ENCODE results near the gene CLINT1.

Gene CLINT1

GRCh38 chr5:157758706-157759105, 100.2 kb downstream of the CLINT1 start:
- DNase-seq (ENCODE audit: low read depth, low spot score): no peak

GRCh38 chr5:157756122-157756521, 102.8 kb downstream of the CLINT1 start:
- no peak for DNase-seq (ENCODE audit: low read depth, low spot score)

GRCh38 chr5:157750320-157750719, 108.6 kb downstream of the CLINT1 start:
- DNase-seq (ENCODE audit: low read depth, low spot score): no peak

- DNase-seq (ENCODE audit: low read depth, low spot score): no peak
Observed at GRCh38 chr5:157749462-157749799, 109.5 kb downstream of the CLINT1 start.

GRCh38 chr5:157748760-157749461, 110.0 kb downstream of the CLINT1 start:
- peak; percentile 60 for DNase-seq (ENCODE audit: low read depth, low spot score)

- DNase-seq (ENCODE audit: low read depth, low spot score): no peak
Observed at GRCh38 chr5:157747766-157748700, 110.9 kb downstream of the CLINT1 start.

- DNase-seq (ENCODE audit: low read depth, low spot score): no peak
Observed at GRCh38 chr5:157747173-157747740, 111.7 kb downstream of the CLINT1 start.

- no peak for DNase-seq (ENCODE audit: low read depth, low spot score)
Observed at GRCh38 chr5:157745041-157745456, 113.9 kb downstream of the CLINT1 start.

GRCh38 chr5:157744051-157745011, 114.6 kb downstream of the CLINT1 start:
- peak; percentile 41 for DNase-seq (ENCODE audit: low read depth, low spot score)

GRCh38 chr5:157743163-157744050, 115.5 kb downstream of the CLINT1 start, which contains the start of gene LSM11:
LSM11 (plus strand) TSS chr5:157743712; CDS start chr5:157743751, 39 bp downstream.
- peak; percentile 96 for DNase-seq (ENCODE audit: low read depth, low spot score)

- DNase-seq (ENCODE audit: low read depth, low spot score): no peak
Observed at GRCh38 chr5:157741131-157741530, 117.8 kb downstream of the CLINT1 start.

- DNase-seq (ENCODE audit: low read depth, low spot score): peak; percentile 22
Observed at GRCh38 chr5:157740229-157740610, 118.7 kb downstream of the CLINT1 start.

- no peak for DNase-seq (ENCODE audit: low read depth, low spot score)
Observed at GRCh38 chr5:157739388-157740228, 119.3 kb downstream of the CLINT1 start.

- DNase-seq (ENCODE audit: low read depth, low spot score): no peak
Observed at GRCh38 chr5:157735991-157736390, 123.0 kb downstream of the CLINT1 start.
